ENCODE results near the gene RPTOR.
"Not testable (repeated sequence)": the region's sequence is repeated elsewhere in the genome, so short reads cannot be mapped to it uniquely, and the experiment has no call there.

Gene RPTOR

DNA sequence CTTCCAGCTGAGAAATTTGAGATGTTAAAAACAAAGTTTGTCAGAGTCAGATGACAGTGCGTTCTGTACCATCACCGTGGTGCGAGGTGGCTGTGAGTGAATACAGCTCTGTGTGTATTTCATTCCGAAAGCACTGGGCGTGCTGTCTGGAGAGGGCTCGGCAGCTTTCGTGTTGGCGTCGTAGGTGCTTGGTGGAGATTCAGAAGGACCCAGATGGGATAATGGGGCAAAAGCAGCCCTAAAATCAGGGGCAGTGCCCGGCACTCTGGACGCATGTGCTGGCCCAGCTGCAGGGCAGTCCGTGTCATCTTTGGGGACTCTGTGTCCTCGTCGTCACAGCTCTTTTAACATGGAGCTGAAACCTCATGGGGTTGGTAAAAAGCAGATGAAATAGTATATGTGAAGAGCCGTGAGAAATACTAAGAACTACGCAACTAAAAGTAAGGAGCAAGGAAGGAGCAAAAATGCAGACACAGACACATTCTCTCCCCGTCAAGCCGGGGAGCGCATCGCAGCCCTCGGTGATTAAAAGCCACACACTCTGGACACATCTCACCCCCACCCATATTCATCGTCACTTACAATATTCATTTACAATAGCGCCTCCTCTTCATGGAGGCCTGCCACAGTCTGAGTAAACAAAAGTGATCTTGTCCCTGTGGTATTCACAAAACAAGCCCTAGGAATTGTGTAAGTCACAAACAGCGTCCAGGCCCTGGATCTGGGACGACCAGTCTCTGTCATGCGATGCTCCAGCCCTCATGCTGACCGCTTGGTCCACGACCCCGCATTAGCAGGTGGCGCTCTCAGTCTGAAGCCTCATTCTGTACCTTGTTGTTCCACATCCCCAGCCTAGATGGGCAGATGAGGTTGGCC, 206.7 kb downstream of the RPTOR start:
- no peak for FAIRE-seq

DNA sequence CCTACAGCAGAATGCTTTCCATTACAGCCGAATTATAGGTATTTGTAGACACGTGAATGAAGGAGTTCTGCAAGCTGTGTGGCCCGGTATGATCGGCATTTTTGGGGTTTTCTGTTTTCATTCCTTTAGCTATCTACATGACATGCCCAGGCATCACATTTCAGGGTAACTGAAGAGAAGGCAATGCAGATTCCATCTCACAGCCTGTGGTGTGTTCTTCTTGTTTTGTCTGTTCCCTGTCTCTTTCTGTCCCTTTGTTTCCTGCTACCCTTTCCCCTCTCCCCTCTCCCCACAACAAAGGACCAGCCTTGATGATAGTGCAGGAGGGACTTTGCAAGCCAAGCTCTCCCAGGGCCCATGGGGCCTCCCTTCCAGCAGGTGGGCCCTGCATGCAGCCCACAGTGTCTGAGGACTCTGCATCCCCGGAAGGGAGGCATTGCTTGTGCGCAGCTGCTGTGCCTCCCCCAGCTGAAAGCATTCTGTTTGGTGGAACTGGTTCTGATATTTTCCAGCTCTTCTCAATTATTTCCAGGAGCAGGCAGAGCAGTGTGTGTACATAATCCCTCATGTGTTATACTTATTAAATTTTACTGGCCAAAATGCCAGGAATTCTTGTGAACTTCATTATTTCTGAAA, 207.4 kb downstream of the RPTOR start:
- no peak for FAIRE-seq

DNA sequence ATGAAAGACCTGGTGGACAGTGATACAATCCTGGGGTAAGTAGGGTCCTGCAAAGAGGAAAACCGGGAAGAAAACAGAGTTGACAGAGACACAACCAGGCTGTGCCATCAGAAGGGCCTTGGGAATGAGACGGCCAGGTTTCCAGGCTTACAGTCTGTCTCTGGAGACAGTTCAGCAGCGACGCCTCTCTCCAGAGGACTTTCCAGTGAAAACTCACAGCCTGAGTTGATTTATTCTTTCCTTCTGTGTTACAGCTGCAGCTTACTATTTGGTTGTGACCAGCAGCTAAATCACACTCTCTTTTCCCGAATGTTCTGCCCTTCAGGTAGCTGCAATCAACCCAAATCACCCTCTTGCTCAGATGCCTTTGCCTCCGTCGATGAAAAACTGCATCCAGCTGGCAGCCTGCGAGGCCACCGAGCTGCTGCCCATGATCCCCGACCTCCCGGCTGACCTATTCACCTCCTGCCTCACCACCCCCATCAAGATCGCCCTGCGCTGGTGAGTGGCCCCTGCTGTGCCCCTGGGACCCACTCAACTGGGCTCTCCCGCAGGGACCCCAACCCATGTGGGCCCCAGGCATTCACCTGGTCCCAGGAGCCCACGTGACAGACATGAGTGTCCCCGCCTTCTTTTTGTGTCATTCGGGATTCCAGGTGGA, 209.2 kb downstream of the RPTOR start:
- no peak for FAIRE-seq

DNA sequence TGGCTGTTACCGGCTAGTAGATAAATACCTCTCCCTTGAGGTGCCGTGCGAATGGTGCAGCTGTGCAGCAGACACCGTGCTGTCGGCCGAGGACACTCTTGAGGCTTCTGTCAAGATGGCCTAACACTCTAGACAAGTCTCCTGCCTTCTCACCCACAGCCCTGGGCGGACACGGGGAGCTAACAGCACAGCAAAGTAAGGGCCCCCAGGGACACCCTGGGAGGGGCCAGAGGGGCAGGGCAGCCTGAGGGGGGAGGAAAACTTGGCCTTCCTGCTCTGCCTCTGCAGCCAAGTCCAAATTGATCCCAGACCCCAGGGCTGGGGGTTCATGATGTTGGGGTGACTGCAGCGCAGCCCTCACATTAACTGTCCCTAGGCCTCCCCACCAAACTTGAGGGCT, 210.2 kb downstream of the RPTOR start:
- no peak for FAIRE-seq

DNA sequence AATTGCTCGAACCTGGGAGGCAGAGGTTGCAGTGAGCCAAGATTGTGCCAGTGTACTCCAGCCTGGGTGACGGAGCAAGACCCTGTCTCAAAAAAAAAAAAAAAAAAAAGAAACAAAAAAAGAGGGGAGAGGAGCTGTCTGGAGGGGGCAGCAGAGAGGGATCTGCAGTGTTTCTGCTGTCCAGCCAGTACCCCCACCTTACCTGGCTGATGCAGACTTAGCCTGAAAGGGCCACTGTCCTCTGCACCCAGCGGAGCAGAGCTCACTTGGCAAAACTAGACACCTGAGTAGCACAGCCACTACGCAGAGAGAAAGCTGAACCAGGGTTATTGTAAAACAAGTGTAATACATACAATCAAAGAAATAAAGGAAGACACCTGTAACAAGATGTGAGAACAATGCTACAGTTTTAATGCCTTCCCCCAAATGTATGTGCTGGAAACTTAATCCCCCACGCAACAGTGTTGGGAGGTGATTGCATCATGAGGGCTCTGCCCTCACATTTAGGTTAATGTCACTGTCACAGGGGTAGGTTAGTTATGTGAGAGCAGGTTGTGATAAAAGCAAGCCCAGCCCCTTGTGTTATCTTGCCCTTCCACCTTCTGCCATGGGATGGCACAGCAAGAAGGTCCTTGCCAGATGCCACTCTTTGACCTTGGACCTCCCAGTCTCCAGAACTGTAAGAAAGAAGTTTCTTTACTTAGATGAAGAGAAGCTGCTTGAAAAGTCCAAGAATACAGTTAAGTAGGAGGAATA, 211.2 kb downstream of the RPTOR start:
- no peak for FAIRE-seq

DNA sequence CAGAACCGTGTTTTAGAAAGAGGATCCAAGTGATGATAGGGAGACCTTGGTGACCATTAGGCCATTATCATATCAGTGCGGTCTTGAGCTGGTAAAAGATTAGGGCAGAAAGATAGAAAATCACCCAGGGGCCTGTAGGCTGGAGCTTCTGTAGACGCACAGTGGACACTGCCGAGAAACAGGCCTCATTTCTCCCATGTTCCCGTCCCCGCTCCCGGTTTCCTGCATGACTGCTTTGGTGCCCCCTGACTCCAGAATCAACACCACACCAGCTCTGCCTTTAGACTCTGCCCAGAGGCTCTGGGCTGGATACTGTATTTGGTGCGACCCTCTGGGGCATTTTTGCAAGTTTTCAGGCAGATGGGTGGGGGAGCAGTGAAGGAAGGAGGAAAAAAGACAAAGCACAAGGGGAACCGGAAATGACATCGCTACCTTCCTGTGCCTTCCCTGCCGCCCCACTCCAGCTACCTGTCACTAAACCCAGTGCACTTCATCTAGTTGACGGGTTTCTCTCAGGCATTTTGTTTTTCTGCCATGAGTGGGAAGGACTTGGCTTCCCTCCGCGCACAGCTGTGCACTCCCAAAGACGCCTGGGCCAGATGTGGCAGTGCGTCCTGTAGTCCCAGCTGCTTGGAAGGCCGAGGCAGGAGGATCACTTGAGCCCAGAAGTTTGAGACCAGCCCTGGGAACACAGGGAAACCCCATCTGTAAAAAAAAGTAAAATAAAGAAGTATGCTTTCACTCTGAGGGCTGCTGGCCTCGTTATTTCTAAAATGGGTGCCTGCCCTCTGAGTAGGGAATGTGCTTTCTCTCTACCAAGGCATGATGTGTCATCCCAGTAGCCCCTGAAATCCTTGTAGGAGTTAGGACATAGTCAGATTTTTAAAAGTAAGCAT, 214.1 kb downstream of the RPTOR start:
- no peak for FAIRE-seq

DNA sequence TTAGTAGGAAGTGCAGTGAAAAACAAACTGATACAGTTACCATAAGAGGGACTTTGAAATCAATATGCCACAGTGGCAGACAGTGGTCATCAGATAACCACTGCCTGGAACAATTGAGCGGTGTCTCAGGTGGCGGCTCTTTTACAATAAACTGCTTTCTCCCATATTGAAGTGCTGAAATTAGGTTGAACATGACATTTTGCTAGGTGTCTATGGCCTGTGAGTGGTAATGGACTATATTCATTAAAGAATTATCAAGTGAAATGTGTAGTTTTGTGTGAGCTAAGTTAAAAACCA, 214.7 kb downstream of the RPTOR start:
- no peak for FAIRE-seq

DNA sequence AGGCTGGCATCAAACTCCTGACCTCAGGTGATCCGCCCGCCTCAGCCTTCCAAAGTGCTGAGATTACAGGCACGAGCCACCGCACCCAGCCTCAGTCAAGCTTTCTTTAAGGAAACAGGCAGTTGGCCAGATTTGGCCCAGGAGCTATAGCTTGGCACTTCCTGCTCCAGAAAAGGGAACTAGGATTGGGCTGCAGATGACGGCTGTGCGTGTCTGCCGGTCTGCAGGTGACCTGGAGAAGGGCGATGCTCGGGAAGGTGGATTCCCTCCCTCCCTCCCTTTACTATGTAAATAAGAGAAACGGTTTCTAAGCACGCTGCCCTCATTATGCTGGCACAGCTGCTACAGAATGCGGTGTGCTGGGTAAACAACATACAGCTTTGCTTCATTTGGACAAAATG, 215.9 kb downstream of the RPTOR start:
- FAIRE-seq = no peak

DNA sequence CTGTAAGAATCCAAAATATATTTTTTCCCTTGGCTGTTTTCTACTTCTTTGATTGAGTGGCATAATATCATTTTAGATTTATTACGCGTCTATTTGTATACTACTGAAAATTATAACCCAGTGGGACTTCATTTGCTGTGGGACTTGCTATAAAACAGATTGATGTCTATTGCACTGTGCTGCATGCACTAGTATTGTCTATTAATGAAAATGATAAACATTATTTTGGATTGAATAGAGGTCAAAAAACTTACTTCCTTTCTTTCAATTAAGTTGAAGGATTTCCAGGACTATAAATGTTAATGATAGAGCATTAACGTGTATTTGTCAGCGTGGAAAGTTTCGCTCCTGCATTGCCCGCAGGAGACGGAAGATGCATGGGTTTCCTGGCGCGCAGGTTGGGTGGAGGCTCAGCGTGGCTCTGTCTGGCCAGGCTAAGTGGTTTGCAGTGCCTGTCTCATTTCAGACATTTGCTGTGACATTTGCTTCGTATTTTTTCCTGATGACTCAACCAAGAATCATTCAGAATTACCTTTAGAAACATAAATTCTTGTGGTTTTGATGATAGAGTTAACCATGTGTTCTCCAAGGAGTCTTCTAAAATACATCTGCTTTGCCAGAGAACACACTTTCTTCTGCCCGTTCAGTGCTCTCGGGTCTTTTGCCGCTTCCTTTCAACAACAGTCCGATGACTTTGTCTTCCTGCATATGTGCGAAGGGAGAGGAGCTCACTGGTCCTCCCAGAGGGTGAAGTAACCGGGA, 216.7 kb downstream of the RPTOR start:
- FAIRE-seq = no peak

DNA sequence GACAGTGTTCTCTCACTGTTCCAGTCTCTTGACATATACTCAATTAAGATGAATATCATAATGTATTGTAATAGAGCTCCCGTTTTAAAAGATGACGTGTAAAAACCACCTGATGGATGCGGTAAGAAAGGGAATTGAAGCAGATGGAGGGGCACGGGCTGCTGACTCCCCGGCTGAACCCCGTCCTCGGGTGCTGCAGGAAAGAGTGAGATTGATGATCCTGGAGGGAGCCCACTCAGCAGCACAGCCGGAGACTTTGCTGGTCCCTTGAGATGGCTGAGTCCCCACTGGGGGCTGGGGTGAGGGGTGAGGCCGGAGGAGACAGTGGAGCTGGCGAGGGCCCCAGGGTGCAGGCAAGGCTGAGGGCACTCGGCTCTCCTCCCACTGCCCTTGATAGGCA, 217.4 kb downstream of the RPTOR start:
- no peak for FAIRE-seq

DNA sequence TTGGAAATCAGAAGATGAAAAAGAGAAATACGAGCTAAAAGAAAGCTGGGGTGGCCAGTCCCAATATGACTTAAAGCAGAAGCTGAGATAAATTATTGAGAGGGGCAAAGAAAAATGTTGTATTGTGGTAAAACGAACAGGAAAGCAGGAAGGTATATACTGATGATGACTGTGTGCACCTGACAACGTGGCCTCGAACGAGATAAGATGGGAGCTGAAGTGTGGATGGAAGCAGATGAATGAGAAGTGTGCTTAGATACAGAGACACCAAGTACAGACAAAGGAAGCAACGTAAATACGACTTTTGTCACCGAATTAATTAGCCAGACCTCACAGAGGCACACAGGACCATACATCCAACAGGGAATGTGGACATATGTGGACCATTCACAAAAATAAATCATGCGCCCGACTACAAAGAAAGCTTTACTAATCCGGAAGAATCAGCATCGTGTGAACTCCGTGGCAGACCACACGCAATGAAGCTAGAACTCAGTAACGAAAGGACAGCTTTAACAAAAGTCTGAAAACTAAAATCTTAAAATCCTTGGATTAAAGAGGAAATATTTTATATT, 218.7 kb downstream of the RPTOR start:
- no peak for FAIRE-seq

DNA sequence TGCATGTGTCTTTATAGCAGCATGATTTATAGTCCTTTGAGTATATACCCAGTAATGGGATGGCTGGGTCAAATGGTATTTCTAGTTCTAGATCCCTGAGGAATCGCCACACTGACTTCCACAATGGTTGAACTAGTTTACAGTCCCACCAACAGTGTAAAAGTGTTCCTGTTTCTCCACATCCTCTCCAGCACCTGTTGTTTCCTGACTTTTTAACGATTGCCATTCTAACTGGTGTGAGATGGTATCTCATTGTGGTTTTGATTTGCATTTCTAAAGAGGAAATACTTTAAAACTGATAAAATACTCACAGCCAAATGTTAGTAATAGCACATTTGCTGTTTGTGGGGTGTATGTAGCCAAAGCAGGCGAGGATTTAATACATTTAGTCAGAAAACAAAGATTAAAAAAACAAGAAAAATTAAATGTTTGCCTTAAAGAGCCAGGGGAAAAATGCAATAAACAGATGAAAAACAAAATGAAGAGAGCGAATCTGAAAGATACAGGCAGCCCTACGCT, 220.0 kb downstream of the RPTOR start:
- FAIRE-seq = not testable (repeated sequence)

DNA sequence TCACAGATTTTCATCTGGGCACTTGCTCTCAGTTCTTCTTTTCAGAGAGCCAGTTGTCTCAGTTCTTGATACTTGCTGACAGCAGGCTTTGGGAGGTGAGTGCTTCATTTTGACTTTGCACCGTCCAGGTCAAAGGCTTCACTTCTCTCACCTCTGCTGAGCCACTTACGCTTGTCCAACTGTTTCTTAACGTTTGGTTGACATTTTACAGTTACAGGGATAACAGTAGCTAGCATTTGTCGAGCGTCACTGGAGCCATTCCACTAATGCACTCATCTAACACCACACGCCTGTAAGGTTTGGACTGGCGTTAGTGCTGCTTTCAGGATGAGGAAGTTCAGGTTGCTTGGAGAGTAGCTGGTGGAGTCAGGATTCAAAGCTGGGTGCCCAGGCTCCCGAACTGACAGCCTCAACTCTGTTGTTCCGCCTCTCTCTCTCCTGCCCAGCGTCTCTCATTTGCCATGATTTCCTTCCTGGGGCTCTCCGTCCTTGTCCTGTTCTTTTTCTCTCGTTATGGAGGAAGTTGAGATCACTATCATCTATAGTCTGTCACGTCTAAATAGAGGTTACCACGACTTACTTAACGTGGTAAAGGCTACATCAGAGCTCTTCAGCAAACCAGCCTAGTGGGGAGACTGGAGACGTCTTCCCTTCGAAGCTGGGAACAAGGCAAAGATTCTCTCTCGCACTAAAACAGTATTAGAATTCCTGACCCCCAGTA, 220.8 kb downstream of the RPTOR start:
- no peak for FAIRE-seq

DNA sequence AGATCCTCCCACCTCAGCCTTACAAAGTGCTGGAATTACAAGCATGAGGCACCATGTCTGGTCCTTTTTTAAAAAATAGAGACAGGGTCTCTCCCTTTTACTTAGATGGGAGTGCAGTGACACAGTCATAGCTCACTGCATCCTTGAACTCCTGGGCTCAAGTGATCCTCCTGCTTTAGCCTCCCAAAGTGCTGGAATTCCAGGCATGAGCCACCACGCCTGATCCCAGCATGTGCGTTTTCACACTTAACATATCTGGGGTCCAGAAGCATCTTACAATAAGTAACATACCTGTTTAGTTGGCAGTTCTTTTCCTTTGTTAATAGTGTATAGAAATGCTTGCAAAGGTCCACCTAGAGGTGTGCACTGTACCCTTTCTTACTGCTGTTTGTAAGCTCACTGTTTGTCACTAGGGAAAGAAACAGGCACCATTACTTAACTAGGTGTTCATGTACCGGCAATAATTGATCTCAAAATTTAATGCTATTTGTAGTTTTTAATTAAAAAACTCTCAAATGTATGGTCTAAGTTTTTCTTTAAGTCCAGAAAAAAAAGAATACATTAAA, 221.7 kb downstream of the RPTOR start:
- no peak for FAIRE-seq

DNA sequence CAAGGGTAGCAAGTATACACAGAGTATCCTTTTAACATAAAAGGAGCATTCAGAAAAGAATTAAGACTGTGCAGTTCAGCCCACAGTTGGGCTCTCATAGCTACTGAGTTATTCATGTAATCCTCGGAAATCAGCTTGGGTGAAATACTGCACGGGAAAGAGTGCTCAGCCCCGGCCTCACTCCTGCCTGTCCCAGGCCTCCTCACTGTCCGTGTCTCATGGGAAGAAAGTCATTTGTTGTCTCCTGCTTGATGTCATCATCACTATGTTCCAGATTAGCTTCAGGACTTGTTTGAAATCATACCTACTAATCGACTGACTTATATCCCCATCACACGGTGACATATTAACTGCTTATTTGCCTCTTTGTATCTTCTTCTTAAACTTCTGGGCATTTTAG, 223.8 kb downstream of the RPTOR start:
- FAIRE-seq = no peak

DNA sequence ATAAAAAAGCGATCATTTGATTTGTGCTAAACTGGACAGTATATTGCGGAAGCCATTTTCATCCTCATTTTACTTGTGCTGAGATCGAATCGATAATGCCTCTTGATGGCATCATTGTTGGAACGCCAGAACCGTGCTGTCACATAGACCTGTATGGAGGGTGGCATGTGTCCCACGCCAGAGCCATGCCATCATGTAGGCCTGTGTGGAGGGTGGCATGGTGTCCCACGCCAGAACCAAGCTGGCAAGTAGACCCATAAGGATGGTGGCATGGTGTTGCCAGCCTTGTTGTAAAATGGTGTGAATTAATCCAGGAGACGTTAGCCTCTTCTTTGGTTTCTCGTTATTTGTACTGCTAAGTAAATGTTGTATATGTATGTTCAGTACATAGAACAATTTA, 224.3 kb downstream of the RPTOR start:
- no peak for FAIRE-seq

DNA sequence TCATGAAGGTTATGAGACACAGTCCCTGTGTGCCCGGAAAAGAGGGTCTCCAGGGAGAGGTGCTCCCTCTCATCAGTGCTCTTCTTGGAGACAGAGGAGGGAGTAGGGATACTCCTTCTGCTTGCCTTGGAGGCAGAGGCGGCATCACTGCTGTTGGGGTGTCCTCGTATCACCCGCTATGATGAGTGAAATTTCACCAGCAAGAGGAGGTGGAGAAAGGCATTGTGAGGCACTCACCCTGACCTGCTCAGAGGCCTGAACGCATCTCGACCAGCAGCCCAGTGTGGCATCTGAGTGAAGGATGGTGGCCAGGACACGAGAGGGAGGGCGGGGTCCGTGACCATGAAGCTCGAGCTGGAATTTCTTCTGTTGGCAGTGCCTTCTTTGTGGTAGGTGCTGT, 224.9 kb downstream of the RPTOR start:
- no peak for FAIRE-seq

DNA sequence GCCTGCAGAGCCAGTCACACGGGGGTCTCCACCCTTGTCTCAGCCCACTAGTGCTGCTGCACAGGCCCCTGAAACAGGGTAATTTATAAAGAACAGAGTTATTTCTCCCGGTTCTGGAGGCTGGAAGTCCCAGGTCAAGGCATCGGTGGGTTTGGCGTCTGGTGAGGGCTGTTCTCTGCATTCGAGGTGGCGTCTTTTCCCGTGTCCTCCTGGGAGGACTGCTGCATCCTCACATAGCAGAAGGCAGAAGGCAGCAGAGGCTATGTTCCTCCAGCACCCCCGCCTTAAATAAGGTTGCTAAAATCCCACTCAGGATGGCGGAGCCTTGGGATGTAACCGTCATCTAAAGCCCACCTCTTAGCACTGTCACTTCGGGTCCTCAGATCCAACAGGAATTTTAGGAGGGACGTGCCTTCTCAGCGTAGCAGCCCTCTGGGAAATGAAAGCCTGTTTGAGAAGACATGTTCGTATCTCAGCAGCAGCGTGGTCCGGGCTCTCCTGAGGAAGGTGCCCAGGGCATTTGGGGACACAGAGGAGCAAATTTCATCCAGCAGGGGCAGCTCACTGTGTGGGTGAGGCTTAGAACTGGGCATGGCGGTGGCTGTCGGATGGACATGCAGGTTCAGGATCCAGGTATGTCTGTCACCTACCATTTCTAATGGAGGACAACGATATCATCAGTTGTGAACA, 225.4 kb downstream of the RPTOR start:
- FAIRE-seq = no peak

DNA sequence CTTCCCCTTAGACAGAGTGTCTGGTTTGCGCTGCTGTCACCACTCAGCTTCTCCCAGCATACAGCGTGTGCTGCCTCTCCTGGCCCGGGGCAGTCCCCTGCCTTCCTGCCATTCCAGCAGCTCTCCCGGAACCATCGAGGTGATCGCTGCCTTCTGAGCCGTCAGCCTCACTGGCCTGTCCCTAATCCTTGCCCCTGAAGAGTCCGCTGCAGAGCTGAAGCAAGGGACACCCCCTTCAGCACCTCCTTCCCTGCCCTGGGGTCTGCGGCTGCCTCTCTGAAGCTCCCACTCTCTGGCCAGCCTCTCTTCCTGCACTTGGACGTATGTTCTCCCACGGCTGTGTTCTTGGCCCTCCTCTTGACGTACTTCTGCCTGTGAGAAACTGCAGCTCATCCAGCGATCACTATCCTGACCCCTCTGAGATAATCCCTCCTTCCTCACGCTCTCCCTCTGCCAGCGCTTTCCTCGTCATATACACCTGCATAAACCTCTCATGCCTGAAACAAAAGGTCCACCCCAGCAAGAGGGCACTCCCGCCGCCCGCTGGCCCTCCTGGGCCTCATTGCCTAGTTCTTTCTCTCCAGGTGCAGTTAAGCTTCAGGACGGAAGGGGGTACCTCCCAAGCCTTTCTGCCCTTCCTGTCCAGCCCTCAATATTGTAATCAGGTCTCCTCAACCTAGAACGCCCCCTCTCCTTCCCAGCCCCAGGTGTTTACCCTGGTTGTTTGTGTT, 226.4 kb downstream of the RPTOR start:
- FAIRE-seq = no peak
